Dermis blood vessel endothelial cell (primary cell): ENCODE results near the gene EEF2K. TPM values are rescaled to one million over a fixed set of nuclear protein-coding genes. Genes with fewer than 3 reads are reported as not detected.

Experiments used
- DNase-seq: peaks from one replicate; pipeline ENCODE4 v3.0.0; 2010
- total RNA-seq: library from RNA; depleted of rRNA; stranded (reverse); fragments of >200 nt; gene quantifications from 2 replicates; pipeline ENCODE4 v1.2.3, GENCODE V29; 2014

EEF2K gene
- total RNA-seq, 1 donor from 2014 or later, result 44.1 TPM

DNA sequence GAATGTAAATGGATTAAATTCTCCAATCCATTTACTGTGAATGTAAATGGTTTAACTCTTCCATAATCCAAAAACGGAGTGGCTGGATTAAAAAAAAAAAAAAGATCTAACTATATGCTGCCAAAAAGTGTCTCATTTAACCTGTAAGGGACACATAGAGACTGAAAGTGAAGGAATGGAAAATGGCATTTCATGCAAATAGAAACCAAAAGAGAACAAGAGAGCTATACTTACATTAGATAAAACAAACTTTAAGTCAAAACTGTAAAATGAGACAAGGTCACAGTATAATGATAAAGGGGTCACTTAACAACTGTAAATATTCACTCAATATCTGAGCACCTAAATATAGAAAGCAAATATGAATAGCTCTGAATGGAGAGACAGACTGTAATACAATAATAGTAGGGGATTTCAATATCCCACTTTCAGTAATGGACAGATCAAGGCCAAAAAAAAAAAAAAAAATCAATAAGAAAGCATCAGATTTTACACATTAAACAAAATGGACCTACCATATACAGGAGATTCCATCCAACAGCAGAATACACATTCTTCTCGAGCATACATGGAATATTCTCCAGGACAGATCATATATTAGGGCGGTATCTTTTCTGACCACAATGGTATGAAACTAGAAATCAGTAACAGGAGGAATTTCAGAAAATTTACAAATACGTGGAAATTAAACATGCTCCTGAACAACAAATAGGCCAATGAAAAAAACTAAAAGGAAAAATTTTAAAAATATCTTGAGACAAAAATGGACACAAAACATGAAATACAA, 132.0 kb downstream of the EEF2K start:
- no peak for DNase-seq

Other genes starting within 250 kb of the EEF2K start
- not detected in 2 replicates for gene PDZD9, start 205.2 kb upstream of the EEF2K start, total RNA-seq
- gene MOSMO, start 198.2 kb upstream of the EEF2K start, total RNA-seq, result 17.7 and 19.2 TPM in 2 replicates
- 0.17 TPM in 1 of 2 replicates, not detected in the other for gene VWA3A, start 113.7 kb upstream of the EEF2K start, total RNA-seq
- not detected in 2 replicates for gene SDR42E2, start 43.8 kb upstream of the EEF2K start, total RNA-seq
- 61.3 and 81.6 TPM in 2 replicates for gene POLR3E, start 91.1 kb downstream of the EEF2K start, total RNA-seq
- 39.0 and 42.0 TPM in 2 replicates for gene CDR2, start 168.3 kb downstream of the EEF2K start, total RNA-seq